ENCODE results near the gene GABRB3. TPM values are rescaled to one million over a fixed set of nuclear protein-coding genes. Genes with fewer than 3 reads are reported as not detected.

GABRB3 gene
- total and polyA plus RNA-seq, 2 donors (not counting 3 experiments of a cell fraction or from before 2014, with no cell fraction given) = 0.03 TPM; not detected in 1

DNA sequence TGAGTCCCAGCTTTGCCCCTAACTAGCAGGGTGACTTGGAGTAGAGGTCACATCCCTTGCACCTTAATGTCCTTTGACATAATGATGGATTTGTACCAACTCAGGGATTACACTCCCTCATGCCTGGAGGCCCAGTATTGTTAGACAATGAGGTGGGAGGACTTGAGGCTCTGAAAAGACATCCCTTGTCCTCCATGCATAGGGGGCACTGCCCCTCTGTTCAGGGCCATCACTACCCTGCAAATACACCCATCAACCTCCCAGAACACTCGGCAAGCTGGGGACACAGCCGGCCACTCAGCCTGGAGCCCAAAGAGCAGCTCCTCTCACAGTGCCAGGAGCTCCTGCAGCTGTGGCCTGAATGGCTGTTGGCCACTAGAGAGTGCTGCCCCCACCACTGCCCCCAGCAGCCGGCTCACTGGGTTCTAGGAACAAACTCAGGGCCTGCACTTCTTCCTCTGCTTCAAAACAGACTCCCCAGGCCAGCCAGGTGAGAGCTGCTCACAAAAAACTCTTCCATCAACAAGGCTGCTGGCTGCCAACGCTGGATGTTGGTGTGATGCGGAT is 90.2 kb downstream of the GABRB3 start:
- Histone ChIP-seq H3K9ac (replicated peaks; ENCODE audit: extremely low read depth, insufficient read depth, low read length) (no peak overlapping the region), H3K79me2 (ENCODE audit: control insufficient read depth, insufficient read depth, low read length) (no peaks in the 10 kb centered on the region), H3K4me1 (ENCODE audit: control insufficient read depth, extremely low read depth, insufficient read depth, low read length) (no peaks in the 10 kb centered on the region), H3K27ac (ENCODE audit: insufficient read depth, low read depth, low read length) (no peak overlapping the region), H3K9me1 (replicated peaks; ENCODE audit: control insufficient read depth, extremely low read depth, insufficient read depth, low read length) (no peaks in the 10 kb centered on the region), H2AFZ (ENCODE audit: low read depth, low read length) (no peak overlapping the region), H3K4me2 (ENCODE audit: insufficient read depth, low read length) (no peak overlapping the region), H3K4me3 (replicated peaks in 1 of 3; ENCODE audit: insufficient read depth in 1 of 3, low read depth in 1 of 3, low read length in 3 of 3) (no peak overlapping the region), H3K27me3 (ENCODE audit: control insufficient read depth in 2 of 2, insufficient read depth in 2 of 2, low read length in 2 of 2) (no peaks in the 10 kb centered on the region), H3K36me3 (ENCODE audit: control insufficient read depth in 2 of 2, extremely low read depth in 1 of 2, insufficient read depth in 2 of 2, low read length in 2 of 2) (no peaks in the 10 kb centered on the region), H4K20me1 (replicated peaks; ENCODE audit: control insufficient read depth, extremely low read depth, insufficient read depth, low read length) (no peaks in the 10 kb centered on the region), H3K9me3 (replicated peaks; ENCODE audit: control insufficient read depth, insufficient read depth, low read length) (peaks cover 4% of the 10 kb centered on the region)
- dilution Hi-C loops (cut with MboI; ENCODE audit: extremely low pct_ligation_motif_present, low sequenced_read_pairs) (no loop called here), intact Hi-C loops (cut with micrococcal nuclease) (no loop called here)
- DNase-seq (ENCODE audit: low read depth, low spot score) = no peak
- no peak for FAIRE-seq
- no TSS peak for BruUV-seq (replicated peaks)
- no peak for TF ChIP-seq POLR2A (IDR thresholded peaks at IDR 0.05; ENCODE audit: low read depth, low read length)
- TF ChIP-seq JUN (IDR thresholded peaks at IDR 0.05; ENCODE audit: borderline replicate concordance, insufficient read depth, insufficient read length, low read depth) = no peak
- no peak for TF ChIP-seq MYC (IDR thresholded peaks at IDR 0.05; ENCODE audit: low read depth, low read length)
- TF ChIP-seq FOS (IDR thresholded peaks at IDR 0.05; ENCODE audit: borderline replicate concordance, insufficient read depth, low read length) = no peak
- ChIA-PET POLR2A (no interaction called here), CTCF (no interaction called here)

DNA sequence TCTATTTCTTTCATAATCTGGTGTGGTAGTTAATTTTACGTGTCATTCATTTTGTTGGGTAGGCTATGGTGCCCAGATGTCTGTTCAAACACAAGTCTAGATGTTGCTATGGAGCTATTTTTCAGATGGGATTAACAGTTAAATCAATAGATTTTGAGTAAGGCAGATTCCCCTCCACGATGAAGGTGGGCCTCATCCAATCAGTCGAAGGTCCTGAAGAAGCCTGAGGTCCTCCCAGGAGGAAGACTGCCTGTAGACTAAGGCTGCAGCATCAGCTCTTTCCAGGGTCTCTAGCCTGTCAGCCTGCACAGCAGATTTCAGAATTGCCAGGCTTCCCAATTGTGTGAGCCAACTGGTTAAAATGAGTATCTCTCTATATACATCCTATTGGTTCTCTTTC is 92.9 kb downstream of the GABRB3 start:
- H3K27ac ChIP-seq (ENCODE audit: insufficient read depth, low read depth, low read length) = no peak overlapping the region
- H3K9me1 ChIP-seq (replicated peaks; ENCODE audit: control insufficient read depth, extremely low read depth, insufficient read depth, low read length) = no peaks in the 10 kb centered on the region
- no peak for DNase-seq (ENCODE audit: low read depth, low spot score)
- no peak for FAIRE-seq
- no peaks in the 10 kb centered on the region for H3K4me1 ChIP-seq (ENCODE audit: control insufficient read depth, extremely low read depth, insufficient read depth, low read length)
- CTCF ChIA-PET = no interaction called here
- H3K79me2 ChIP-seq (ENCODE audit: control insufficient read depth, insufficient read depth, low read length) = no peaks in the 10 kb centered on the region
- no TSS peak for BruUV-seq (replicated peaks)
- TF ChIP-seq FOS (IDR thresholded peaks at IDR 0.05; ENCODE audit: borderline replicate concordance, insufficient read depth, low read length) (no peak), POLR2A (IDR thresholded peaks at IDR 0.05; ENCODE audit: low read depth, low read length) (no peak), EZH2 (IDR thresholded peaks at IDR 0.05; ENCODE audit: borderline replicate concordance, low read depth, low read length, severe bottlenecking) (no peak), JUN (IDR thresholded peaks at IDR 0.05; ENCODE audit: borderline replicate concordance, insufficient read depth, insufficient read length, low read depth) (no peak), GATA2 (IDR thresholded peaks at IDR 0.05; ENCODE audit: insufficient read depth, insufficient read length, low read depth, low read length) (no peak), POLR2AphosphoS5 (IDR thresholded peaks at IDR 0.05; ENCODE audit: insufficient read depth, low read depth, low read length) (no peak), MYC (IDR thresholded peaks at IDR 0.05; ENCODE audit: low read depth, low read length) (no peak)
- TF ChIP-seq, protein P1, sequence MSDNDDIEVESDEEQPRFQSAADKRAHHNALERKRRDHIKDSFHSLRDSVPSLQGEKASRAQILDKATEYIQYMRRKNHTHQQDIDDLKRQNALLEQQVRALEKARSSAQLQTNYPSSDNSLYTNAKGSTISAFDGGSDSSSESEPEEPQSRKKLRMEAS (IDR thresholded peaks at IDR 0.05; ENCODE audit: insufficient read depth, insufficient read length) = no peak
- TF ChIP-seq, protein P2, sequence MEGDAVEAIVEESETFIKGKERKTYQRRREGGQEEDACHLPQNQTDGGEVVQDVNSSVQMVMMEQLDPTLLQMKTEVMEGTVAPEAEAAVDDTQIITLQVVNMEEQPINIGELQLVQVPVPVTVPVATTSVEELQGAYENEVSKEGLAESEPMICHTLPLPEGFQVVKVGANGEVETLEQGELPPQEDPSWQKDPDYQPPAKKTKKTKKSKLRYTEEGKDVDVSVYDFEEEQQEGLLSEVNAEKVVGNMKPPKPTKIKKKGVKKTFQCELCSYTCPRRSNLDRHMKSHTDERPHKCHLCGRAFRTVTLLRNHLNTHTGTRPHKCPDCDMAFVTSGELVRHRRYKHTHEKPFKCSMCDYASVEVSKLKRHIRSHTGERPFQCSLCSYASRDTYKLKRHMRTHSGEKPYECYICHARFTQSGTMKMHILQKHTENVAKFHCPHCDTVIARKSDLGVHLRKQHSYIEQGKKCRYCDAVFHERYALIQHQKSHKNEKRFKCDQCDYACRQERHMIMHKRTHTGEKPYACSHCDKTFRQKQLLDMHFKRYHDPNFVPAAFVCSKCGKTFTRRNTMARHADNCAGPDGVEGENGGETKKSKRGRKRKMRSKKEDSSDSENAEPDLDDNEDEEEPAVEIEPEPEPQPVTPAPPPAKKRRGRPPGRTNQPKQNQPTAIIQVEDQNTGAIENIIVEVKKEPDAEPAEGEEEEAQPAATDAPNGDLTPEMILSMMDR (IDR thresholded peaks at IDR 0.05; ENCODE audit: extremely low read depth in 1 of 2, insufficient read depth in 1 of 2, low read depth in 1 of 2, low read length in 2 of 2) = no peak
- no peak overlapping the region for H3K9ac ChIP-seq (replicated peaks; ENCODE audit: extremely low read depth, insufficient read depth, low read length)
- H3K4me2 ChIP-seq (ENCODE audit: insufficient read depth, low read length) = no peak overlapping the region
- intact Hi-C loops (cut with micrococcal nuclease) (no loop called here), dilution Hi-C loops (cut with MboI; ENCODE audit: extremely low pct_ligation_motif_present, low sequenced_read_pairs) (no loop called here)
- no peaks in the 10 kb centered on the region for H4K20me1 ChIP-seq (replicated peaks; ENCODE audit: control insufficient read depth, extremely low read depth, insufficient read depth, low read length)
- H3K4me3 ChIP-seq (replicated peaks in 1 of 3; ENCODE audit: insufficient read depth in 1 of 3, low read depth in 1 of 3, low read length in 3 of 3) = no peak overlapping the region
- peaks cover 5% of the 10 kb centered on the region for H3K9me3 ChIP-seq (replicated peaks; ENCODE audit: control insufficient read depth, insufficient read depth, low read length)
- H3K36me3 ChIP-seq (ENCODE audit: control insufficient read depth in 2 of 2, extremely low read depth in 1 of 2, insufficient read depth in 2 of 2, low read length in 2 of 2) = no peaks in the 10 kb centered on the region
- POLR2A ChIA-PET = no interaction called here
- no peaks in the 10 kb centered on the region for H3K27me3 ChIP-seq (ENCODE audit: control insufficient read depth in 2 of 2, insufficient read depth in 2 of 2, low read length in 2 of 2)
- H2AFZ ChIP-seq (ENCODE audit: low read depth, low read length) = no peak overlapping the region

Measured in endothelial cell of umbilical vein (primary cell).